ENCODE results near the gene LRCH3. TPM values are rescaled to one million over a fixed set of nuclear protein-coding genes. Genes with fewer than 3 reads are reported as not detected.

Gene LRCH3
- total RNA-seq, 4 donors from 2014 or later: 44.4 to 60.5 (median 51.5) TPM

- TF ChIP-seq, protein P1, sequence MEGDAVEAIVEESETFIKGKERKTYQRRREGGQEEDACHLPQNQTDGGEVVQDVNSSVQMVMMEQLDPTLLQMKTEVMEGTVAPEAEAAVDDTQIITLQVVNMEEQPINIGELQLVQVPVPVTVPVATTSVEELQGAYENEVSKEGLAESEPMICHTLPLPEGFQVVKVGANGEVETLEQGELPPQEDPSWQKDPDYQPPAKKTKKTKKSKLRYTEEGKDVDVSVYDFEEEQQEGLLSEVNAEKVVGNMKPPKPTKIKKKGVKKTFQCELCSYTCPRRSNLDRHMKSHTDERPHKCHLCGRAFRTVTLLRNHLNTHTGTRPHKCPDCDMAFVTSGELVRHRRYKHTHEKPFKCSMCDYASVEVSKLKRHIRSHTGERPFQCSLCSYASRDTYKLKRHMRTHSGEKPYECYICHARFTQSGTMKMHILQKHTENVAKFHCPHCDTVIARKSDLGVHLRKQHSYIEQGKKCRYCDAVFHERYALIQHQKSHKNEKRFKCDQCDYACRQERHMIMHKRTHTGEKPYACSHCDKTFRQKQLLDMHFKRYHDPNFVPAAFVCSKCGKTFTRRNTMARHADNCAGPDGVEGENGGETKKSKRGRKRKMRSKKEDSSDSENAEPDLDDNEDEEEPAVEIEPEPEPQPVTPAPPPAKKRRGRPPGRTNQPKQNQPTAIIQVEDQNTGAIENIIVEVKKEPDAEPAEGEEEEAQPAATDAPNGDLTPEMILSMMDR (IDR thresholded peaks at IDR 0.05; ENCODE audit: low read depth): no peak
Observed at GRCh38 chr3:197750396-197750831, 40.6 kb upstream of the LRCH3 start.

DNA sequence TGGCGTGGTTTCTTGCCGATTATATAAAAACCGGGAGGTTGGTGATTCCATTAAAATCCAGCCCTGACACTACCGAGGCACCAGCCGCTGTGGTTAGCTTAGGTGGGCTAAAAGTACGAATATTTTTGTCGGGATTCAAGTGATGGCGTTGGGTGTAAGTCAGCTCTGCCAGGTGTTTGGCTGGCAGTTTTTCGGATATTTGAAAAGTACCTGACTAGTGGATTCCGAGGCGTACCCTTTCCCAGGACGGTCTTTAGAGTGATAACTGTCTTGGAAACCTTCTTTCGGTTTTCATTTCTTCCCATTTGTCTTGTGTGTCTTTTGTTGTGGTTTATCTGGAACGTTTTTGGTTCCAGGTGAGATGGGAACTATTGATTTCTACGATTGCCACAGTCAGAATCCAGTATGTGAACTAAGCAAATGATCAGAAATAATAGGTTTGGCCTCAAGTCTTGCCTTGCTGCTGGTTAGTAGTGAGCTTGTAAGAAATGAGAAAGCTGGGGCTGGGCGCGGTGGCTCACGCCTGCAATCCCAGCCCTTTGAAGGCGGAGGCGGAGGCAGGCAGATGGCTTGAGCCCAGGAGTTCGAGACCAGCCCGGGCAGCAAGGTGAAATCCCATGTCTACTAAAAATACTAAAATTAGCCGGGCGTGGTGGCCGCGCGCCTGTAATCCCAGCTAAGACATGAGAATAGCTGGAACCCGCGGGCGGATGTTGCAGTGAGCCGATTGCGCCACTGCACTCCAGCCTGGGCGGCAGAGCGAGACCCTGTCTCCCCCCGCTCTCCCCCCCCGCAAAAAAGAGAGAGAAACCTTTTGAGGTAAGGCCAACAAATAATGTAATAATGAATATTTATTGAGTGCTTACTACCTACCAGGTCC, 40.0 kb upstream of the LRCH3 start:
- TF ChIP-seq, protein P1 (IDR thresholded peaks at IDR 0.05; ENCODE audit: low read depth): no peak

- TF ChIP-seq, protein P1 (IDR thresholded peaks at IDR 0.05; ENCODE audit: low read depth): no peak
Observed at GRCh38 chr3:197752107-197752506, 38.9 kb upstream of the LRCH3 start.

- TF ChIP-seq, protein P1 (IDR thresholded peaks at IDR 0.05; ENCODE audit: low read depth): no peak
Observed at GRCh38 chr3:197753263-197753662, 37.8 kb upstream of the LRCH3 start.

DNA sequence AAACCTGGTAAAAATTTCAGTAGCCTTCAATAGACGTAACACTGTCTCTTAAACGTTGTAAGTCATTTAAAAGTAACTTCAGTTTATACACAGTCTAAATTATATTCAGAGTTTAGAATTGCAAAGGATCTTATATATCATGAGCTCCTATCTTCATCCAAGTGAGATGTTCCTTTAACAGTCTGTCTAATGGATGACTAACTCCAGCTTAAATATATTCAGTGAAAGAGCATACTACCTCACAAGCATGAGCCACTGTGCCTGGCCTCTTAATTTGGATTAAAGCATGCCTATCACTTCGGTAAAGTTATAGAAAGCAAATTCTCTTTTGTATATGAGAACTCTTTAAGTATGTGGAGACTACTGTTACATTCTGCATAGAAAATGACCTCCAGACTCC, 34.4 kb upstream of the LRCH3 start:
- TF ChIP-seq, protein P1 (IDR thresholded peaks at IDR 0.05; ENCODE audit: low read depth): no peak

DNA sequence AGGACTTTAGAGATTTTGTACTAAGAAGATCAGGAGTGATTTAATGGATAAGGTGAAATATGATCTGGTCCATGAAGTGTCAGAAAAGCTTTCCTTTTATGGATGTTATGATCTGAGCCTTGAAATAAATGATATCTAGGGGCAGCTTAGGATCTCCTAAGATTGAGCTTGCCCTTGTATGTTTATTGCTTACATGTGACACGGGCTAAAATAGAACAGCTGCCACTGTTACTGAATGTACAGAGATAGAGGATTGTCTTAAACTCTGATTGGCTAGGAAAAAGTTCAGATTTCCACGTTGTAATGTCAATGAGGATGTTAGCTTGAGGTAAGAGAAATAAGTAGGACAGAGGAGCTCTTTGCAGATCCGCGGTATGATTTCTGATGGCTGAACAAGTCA, 32.5 kb upstream of the LRCH3 start:
- TF ChIP-seq, protein P1 (IDR thresholded peaks at IDR 0.05; ENCODE audit: low read depth): no peak

GRCh38 chr3:197761784-197762183, 29.3 kb upstream of the LRCH3 start:
- TF ChIP-seq, protein P1 (IDR thresholded peaks at IDR 0.05; ENCODE audit: low read depth): no peak

Measured in subcutaneous adipose tissue (tissue), 4 donors.